ENCODE results near the gene PCDH11Y. TPM values are rescaled to one million over a fixed set of nuclear protein-coding genes. Genes with fewer than 3 reads are reported as not detected.
A peak's percentile ranks its signal among the peaks of the same experiment; 100 is the strongest.
"Not testable (repeated sequence)": the region's sequence is repeated elsewhere in the genome, so short reads cannot be mapped to it uniquely, and the experiment has no call there.

The PCDH11Y gene
- 2.5 TPM for polyA plus RNA-seq (2013, experiment 1 of 2)
- 4.4 TPM for polyA plus RNA-seq (2013, experiment 2 of 2)

- not testable (repeated sequence) for H3K27ac ChIP-seq (ENCODE audit: low read depth, low read length); H3K9ac ChIP-seq (ENCODE audit: low read depth, low read length); H3K9me3 ChIP-seq (ENCODE audit: insufficient read depth, low read depth, low read length); H3K36me3 ChIP-seq (ENCODE audit: insufficient read depth, low read length); H3K4me1 ChIP-seq (ENCODE audit: insufficient read depth, low read length)
- H3K4me3 ChIP-seq (ENCODE audit: low read length): peak within 1 kb of the TSS; percentile 50
- peaks cover 42% of the 10 kb centered on the region for H3K27me3 ChIP-seq (ENCODE audit: insufficient read depth, low read length)
- 0% methylated on average over 1 of the region's 21 CpGs for WGBS
These were observed at the start of gene PCDH11Y for GRCh38 chrY:5000057-5000456. PCDH11Y (plus strand) TSS chrY:5000296; CDS start chrY:5057100, 56,804 bp downstream.

DNA sequence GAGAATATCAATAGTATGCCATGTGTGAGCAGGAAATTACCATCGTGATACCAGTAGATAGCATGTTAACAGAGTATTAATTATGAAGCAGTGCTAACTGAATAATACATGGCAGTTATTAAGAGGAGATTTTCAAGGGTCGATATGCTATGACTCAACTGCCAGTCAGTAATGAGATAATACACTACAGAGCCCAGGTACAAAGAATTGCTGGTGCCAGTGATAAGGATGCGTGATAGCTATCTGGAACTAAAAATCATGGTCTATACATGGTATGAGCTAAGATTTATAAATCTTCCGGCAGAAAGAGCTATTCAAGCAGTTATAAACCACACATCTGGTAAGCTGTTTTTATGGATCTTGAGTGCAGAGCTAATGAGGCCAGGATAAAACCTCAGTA is 32.2 kb upstream of the PCDH11Y start:
- not testable (repeated sequence) for H3K27me3 ChIP-seq (ENCODE audit: insufficient read depth, low read length); H3K27ac ChIP-seq (ENCODE audit: low read depth, low read length); H3K4me1 ChIP-seq (ENCODE audit: insufficient read depth, low read length); H3K36me3 ChIP-seq (ENCODE audit: insufficient read depth, low read length); H3K9ac ChIP-seq (ENCODE audit: low read depth, low read length); H3K4me3 ChIP-seq (ENCODE audit: low read length); H3K9me3 ChIP-seq (ENCODE audit: insufficient read depth, low read depth, low read length)
- no CpG with 5 or more reads among the region's 4 CpGs for WGBS

DNA sequence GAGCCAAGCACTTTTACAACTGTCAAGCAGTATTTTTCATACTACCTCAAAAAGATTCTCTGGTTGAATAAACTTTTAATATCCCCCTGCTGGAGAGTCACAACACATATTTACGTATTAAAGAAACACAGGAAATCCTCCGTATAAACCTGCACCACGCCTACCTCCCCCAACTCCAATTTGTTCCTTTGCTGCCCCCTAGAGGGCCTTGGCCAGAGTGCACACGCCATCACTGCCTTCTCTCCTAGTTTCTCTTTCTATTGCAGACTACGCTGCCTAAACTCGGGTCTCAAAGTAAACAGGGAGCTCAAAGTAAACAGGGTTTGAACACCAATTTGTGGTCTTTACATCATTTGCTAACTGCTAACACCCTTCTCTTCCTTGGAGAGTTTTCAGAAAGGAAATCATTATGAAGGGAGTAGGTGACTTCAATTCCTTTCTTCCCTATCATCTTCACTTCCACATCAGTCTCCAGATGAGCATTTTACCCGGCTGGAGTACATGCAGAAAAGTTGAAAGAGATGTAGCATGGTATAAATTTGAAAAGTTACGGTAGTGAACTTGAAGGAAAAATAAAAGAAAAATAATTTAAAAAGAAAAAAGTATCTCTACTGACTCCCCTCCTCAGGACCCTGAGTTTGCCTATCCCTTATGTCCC is 8.2 kb upstream of the PCDH11Y start:
- H3K9ac ChIP-seq (ENCODE audit: low read depth, low read length): not testable (repeated sequence)
- WGBS: no CpG with 5 or more reads among the region's 8 CpGs

DNA sequence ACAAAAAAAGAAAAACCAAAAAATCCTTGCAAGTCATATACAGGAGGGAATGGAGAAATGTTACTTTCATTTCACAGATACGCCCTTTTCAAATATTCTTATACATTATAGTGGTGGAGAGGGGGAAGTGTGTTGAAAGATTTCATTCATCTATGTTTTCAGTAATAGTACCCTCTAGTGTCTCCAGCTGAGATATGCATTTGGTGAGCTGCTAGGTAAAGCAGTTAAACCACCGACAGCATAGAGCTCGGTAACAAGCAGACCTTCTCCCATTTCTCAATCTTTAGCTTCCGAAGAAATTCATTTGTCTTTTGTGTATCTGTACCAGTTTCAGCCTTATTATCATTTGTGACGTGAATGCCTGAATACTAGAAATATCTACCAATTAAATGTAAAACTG is 5.2 kb upstream of the PCDH11Y start:
- H3K27me3 ChIP-seq (ENCODE audit: insufficient read depth, low read length): peaks cover 13% of the 10 kb centered on the region
- H3K27ac ChIP-seq (ENCODE audit: low read depth, low read length); H3K9me3 ChIP-seq (ENCODE audit: insufficient read depth, low read depth, low read length); H3K4me1 ChIP-seq (ENCODE audit: insufficient read depth, low read length); H3K36me3 ChIP-seq (ENCODE audit: insufficient read depth, low read length); H3K4me3 ChIP-seq (ENCODE audit: low read length); H3K9ac ChIP-seq (ENCODE audit: low read depth, low read length): not testable (repeated sequence)
- 39% methylated on average over 2 of the region's 5 CpGs for WGBS

More for the DNA sequence above, 8.2 kb upstream of the PCDH11Y start:
- H3K4me3 ChIP-seq (ENCODE audit: low read length); H3K4me1 ChIP-seq (ENCODE audit: insufficient read depth, low read length); H3K27me3 ChIP-seq (ENCODE audit: insufficient read depth, low read length); H3K36me3 ChIP-seq (ENCODE audit: insufficient read depth, low read length); H3K9me3 ChIP-seq (ENCODE audit: insufficient read depth, low read depth, low read length); H3K27ac ChIP-seq (ENCODE audit: low read depth, low read length): not testable (repeated sequence)

DNA sequence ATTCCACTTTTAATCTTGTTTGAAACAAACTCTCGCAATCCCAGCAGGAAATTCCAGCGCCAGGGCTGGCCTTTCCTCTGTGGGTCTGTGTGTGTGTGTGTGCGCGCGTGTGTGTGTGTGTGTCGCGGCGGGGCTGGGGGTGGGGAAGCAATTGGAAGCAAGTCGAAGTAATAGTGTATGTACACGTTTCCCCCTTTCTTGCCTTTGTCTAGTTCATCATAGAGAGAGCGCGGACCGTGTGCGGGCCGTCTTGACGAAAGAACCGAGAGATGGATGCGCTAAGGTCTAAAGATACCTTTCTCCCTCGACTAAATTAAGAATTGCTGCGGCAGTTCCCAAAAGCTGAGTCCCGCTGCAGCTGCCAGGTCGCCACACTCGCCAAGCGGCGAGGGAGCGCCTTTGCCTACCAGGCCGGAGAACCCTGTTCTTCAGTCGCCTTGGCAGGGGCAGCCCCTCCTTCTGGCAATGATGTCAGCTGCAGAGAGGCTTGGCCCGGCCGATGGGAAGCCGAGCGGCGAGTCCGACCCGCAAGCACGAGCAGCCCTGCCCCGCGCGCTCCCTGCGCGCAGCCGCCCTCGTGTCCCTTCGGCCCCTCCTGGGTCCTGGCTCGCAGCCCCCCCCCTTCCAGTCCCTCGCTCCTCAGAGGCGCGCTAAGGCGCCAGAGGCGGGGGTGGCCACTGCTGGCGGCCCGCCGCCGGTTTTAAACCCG is 2.5 kb downstream of the PCDH11Y start:
- not testable (repeated sequence) for H3K9me3 ChIP-seq (ENCODE audit: insufficient read depth, low read depth, low read length); H3K4me1 ChIP-seq (ENCODE audit: insufficient read depth, low read length); H3K27ac ChIP-seq (ENCODE audit: low read depth, low read length); H3K9ac ChIP-seq (ENCODE audit: low read depth, low read length); H3K36me3 ChIP-seq (ENCODE audit: insufficient read depth, low read length)
- H3K4me3 ChIP-seq (ENCODE audit: low read length): peak overlapping the region; percentile 50
- H3K27me3 ChIP-seq (ENCODE audit: insufficient read depth, low read length): peaks cover 49% of the 10 kb centered on the region
- WGBS: 0% methylated on average over 26 of the region's 55 CpGs

GRCh38 chrY:5038972-5039523 is 39.0 kb downstream of the PCDH11Y start:
- not testable (repeated sequence) for H3K9me3 ChIP-seq (ENCODE audit: insufficient read depth, low read depth, low read length); H3K36me3 ChIP-seq (ENCODE audit: insufficient read depth, low read length); H3K9ac ChIP-seq (ENCODE audit: low read depth, low read length); H3K4me3 ChIP-seq (ENCODE audit: low read length); H3K4me1 ChIP-seq (ENCODE audit: insufficient read depth, low read length); H3K27ac ChIP-seq (ENCODE audit: low read depth, low read length); H3K27me3 ChIP-seq (ENCODE audit: insufficient read depth, low read length)

- not testable (repeated sequence) for H3K36me3 ChIP-seq (ENCODE audit: insufficient read depth, low read length); H3K9me3 ChIP-seq (ENCODE audit: insufficient read depth, low read depth, low read length)
- 81% methylated on average over 2 of the region's 3 CpGs for WGBS
These were observed 82.9 kb downstream of the PCDH11Y start for GRCh38 chrY:5083017-5083416.

DNA sequence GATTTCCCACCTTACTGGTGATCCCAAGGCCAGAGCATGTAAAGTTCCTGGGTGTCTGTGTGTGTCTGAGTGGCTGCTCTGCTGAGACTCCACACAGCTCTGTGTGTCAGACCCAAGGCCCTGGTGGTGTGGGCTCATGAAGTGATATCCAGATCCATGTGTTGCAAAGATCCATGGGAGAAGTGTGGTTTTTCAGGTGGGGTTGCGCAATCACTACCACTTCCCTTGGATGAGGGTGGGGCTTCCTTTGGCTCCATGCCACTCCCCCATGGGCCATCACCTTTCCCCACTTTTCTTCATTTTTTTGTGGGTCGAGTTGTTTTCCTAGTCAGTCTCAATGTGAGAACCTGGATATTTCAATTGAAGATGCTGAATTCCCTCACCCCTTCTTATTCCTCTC is 182.9 kb downstream of the PCDH11Y start:
- not testable (repeated sequence) for H3K27ac ChIP-seq (ENCODE audit: low read depth, low read length); H3K36me3 ChIP-seq (ENCODE audit: insufficient read depth, low read length); H3K27me3 ChIP-seq (ENCODE audit: insufficient read depth, low read length); H3K9ac ChIP-seq (ENCODE audit: low read depth, low read length); H3K4me1 ChIP-seq (ENCODE audit: insufficient read depth, low read length); H3K9me3 ChIP-seq (ENCODE audit: insufficient read depth, low read depth, low read length); H3K4me3 ChIP-seq (ENCODE audit: low read length)
- no CpG with 5 or more reads among the region's 2 CpGs for WGBS

More at GRCh38 chrY:5083017-5083416, 82.9 kb downstream of the PCDH11Y start:
- not testable (repeated sequence) for H3K4me1 ChIP-seq (ENCODE audit: insufficient read depth, low read length); H3K27ac ChIP-seq (ENCODE audit: low read depth, low read length); H3K4me3 ChIP-seq (ENCODE audit: low read length); H3K9ac ChIP-seq (ENCODE audit: low read depth, low read length); H3K27me3 ChIP-seq (ENCODE audit: insufficient read depth, low read length)

DNA sequence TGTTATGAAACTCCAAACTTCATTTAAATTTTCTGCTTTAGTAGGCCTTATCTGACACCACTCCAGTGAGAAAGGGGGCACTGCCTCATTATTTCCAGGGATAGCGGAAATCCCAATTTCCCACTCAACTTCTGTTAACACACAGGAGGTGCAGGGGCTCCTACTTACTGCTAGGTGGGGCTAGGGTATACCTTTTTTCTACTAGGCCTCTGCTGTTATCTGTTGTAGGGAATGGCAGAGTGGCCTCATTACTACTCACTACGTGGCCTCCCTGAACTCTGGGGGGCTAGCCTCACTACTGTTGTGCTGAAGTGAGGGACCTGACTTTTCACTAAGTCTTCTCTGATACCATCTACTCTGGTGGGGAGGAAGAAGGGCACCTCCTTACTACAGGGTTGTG is 215.0 kb downstream of the PCDH11Y start:
- H3K4me1 ChIP-seq (ENCODE audit: insufficient read depth, low read length); H3K36me3 ChIP-seq (ENCODE audit: insufficient read depth, low read length); H3K27ac ChIP-seq (ENCODE audit: low read depth, low read length); H3K27me3 ChIP-seq (ENCODE audit: insufficient read depth, low read length); H3K4me3 ChIP-seq (ENCODE audit: low read length); H3K9ac ChIP-seq (ENCODE audit: low read depth, low read length); H3K9me3 ChIP-seq (ENCODE audit: insufficient read depth, low read depth, low read length): not testable (repeated sequence)
- WGBS: no CpG with 5 or more reads among the region's 2 CpGs

DNA sequence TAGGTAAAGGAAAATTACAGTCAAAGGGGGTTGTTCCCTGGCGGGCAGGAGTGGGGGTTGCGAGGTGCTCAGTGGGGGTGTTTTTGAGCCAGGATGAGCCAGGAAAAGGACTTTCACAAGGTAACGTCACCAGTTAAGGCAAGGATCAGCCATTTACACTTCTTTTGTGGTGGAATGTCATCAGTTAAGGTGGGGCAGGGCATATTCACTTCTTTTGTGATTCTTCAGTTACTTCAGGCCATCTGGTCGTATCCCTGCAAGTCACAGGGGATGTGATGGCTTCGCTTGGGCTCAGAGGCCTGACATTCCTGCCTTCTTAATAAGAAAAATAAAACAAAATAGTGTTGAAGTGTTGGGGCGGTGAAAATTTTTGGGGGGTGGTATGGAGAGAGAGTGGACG is 324.8 kb downstream of the PCDH11Y start:
- H3K9ac ChIP-seq (ENCODE audit: low read depth, low read length); H3K36me3 ChIP-seq (ENCODE audit: insufficient read depth, low read length); H3K27me3 ChIP-seq (ENCODE audit: insufficient read depth, low read length); H3K9me3 ChIP-seq (ENCODE audit: insufficient read depth, low read depth, low read length); H3K4me1 ChIP-seq (ENCODE audit: insufficient read depth, low read length); H3K4me3 ChIP-seq (ENCODE audit: low read length): not testable (repeated sequence)
- peak overlapping the region; percentile 46; the same call in 1 of the 2 replicates for H3K27ac ChIP-seq (ENCODE audit: low read depth, low read length)
- WGBS: 10% methylated on average over 6 of the region's 7 CpGs

- not testable (repeated sequence) for H3K9ac ChIP-seq (ENCODE audit: low read depth, low read length); H3K27ac ChIP-seq (ENCODE audit: low read depth, low read length); H3K9me3 ChIP-seq (ENCODE audit: insufficient read depth, low read depth, low read length); H3K36me3 ChIP-seq (ENCODE audit: insufficient read depth, low read length); H3K4me1 ChIP-seq (ENCODE audit: insufficient read depth, low read length); H3K4me3 ChIP-seq (ENCODE audit: low read length); H3K27me3 ChIP-seq (ENCODE audit: insufficient read depth, low read length)
- WGBS: 84% methylated on average over 3 of the region's 3 CpGs
These were observed 342.1 kb downstream of the PCDH11Y start for GRCh38 chrY:5342220-5342619.
